AG09319 (cell line): ENCODE results near the gene ENTPD1.
"Not testable (repeated sequence)": the region's sequence is repeated elsewhere in the genome, so short reads cannot be mapped to it uniquely, and the experiment has no call there.

Experiments used
- DNase-seq: peaks from one replicate; pipeline ENCODE4 v3.0.0-alpha.2; 2010; ENCODE audit warnings: low read depth; ENCODE audit errors: extremely low read depth
- TF ChIP-seq, protein P1 (sequence below): IDR thresholded peaks from 2 replicates; pipeline ENCODE4 v1.5.1; 2011; ENCODE audit warnings: low read depth, mild to moderate bottlenecking, inconsistent platforms, low read length, moderate library complexity

The ENTPD1 gene

DNA sequence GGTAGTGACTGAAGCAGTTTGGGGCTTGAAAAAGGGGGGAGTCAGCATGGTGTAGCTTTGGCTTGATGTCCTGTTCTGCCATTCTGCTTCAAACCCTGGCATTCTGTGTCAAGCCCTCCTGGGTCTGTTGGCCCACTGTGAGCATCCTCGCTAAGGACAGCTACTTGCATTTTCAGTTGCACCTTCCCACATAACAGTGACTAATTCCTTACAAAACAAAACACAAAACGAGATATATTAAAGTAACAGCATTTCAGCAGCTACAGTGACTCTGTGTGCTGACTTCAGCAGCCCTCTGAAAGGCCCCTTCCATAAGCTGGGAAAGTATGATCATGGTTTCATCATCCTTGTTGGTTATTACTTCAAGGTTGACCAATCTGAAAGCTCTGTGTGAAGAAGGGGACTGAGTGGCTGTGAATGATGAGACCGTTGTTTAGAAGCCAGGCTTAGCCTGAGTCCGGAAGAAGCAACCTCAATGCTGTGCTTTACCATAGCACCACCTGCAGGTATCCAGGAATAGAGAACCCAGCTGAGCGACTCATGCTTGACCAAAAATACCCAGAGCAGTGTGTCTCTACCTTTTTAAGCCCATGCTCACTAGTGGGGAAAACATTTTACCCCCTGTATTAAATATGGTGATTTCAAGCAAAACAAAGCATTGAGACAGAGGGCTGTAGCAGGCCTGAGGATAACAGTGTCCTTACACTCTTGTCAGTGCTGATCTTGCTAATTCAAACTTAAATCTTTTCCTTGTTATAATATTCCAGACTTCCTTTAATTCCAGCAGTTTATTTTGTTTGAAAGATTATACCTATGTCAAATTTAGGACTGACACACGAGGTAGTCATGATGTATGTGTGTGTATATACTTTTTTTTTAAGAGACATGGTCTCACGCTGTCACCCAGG lies 109.2 kb downstream of the ENTPD1 start:
- TF ChIP-seq, protein P1, sequence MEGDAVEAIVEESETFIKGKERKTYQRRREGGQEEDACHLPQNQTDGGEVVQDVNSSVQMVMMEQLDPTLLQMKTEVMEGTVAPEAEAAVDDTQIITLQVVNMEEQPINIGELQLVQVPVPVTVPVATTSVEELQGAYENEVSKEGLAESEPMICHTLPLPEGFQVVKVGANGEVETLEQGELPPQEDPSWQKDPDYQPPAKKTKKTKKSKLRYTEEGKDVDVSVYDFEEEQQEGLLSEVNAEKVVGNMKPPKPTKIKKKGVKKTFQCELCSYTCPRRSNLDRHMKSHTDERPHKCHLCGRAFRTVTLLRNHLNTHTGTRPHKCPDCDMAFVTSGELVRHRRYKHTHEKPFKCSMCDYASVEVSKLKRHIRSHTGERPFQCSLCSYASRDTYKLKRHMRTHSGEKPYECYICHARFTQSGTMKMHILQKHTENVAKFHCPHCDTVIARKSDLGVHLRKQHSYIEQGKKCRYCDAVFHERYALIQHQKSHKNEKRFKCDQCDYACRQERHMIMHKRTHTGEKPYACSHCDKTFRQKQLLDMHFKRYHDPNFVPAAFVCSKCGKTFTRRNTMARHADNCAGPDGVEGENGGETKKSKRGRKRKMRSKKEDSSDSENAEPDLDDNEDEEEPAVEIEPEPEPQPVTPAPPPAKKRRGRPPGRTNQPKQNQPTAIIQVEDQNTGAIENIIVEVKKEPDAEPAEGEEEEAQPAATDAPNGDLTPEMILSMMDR = peak; percentile 88
- DNase-seq = peak; percentile 63

DNA sequence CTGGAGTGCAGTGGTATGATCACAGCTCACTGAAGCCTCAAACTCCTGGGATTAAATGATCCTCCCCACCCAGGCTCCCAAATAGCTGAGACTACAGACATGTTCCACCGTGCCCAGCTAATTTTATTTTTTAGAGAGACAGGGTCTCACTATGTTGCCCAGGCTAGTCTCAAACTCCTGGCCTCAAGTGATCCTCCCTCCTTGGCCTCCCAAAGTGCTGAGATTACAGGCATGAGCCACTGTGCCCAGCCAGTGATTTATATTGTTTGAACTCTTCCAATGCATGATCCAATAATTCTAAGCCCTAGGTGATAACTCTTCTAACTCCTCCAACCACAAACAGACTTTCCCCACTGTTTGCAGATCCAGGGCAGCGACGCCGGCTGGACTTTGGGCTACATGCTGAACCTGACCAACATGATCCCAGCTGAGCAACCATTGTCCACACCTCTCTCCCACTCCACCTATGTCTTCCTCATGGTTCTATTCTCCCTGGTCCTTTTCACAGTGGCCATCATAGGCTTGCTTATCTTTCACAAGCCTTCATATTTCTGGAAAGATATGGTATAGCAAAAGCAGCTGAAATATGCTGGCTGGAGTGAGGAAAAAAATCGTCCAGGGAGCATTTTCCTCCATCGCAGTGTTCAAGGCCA lies 110.0 kb downstream of the ENTPD1 start:
- TF ChIP-seq, protein P1 = no peak
- no peak for DNase-seq

DNA sequence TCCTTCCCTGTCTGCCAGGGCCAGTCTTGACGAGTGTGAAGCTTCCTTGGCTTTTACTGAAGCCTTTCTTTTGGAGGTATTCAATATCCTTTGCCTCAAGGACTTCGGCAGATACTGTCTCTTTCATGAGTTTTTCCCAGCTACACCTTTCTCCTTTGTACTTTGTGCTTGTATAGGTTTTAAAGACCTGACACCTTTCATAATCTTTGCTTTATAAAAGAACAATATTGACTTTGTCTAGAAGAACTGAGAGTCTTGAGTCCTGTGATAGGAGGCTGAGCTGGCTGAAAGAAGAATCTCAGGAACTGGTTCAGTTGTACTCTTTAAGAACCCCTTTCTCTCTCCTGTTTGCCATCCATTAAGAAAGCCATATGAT lies 110.5 kb downstream of the ENTPD1 start:
- DNase-seq = no peak
- TF ChIP-seq, protein P1 = no peak

DNA sequence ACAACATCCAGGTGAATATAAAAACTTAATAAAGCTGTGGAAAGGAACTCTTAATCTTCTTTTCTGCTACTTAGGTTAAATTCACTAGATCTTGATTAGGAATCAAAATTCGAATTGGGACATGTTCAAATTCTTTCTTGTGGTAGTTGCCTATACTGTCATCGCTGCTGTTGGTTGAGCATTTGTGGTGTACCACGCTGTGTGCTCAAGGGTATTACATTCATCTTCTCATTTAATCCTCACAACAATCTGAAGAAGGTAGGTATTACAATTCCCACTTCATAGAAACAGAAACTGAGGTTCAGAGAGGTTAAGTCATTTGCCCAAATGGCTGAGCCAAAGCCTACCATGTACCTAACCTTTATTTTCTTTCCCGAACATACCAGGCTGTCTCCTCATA lies 111.9 kb downstream of the ENTPD1 start:
- TF ChIP-seq, protein P1 = no peak
- DNase-seq = no peak

DNA sequence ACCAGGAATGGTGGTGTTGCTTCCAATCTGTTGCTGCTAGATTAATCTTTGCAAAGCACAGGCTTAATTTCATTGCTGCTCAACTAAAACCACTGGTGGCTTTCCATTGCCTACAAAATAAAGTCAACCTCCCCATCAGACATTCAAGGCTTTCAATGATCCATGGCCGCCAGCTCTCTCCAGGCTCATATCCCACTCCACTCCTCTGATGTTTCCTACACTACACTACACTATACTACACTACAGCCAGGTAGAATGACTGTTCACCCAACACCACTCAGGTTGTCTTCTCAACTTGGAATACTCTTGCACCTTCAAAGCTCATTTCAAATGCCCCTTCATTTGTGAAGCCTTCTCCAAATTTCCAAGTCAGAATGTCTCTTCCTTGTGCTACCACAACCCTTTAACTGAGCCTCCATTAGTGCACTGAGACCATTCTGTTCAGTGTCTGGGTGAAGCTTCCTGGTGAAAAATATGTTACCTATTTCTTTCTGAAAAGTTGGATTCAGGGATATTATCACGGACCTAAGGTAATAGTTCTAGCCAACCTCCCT lies 116.3 kb downstream of the ENTPD1 start:
- DNase-seq = no peak
- TF ChIP-seq, protein P1 = no peak

DNA sequence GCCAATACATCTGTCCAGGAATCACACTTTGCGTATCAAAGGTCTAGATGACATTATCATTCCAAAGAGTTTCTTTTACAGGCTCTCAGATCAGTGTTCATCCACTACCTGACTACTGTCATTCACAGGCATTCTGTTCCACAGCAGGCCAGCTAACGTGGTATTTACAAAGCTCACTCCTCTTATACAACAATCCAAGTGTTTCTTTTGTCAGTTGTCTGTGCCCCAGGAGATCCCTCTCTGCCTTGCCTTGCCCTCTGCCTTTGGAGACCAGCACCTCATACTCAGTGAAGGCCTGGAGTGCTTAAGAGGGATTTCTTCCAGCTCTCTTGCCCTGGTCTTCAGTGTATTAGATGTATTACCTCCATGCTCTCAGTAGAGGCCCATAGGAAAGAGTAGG lies 117.2 kb downstream of the ENTPD1 start:
- TF ChIP-seq, protein P1 = no peak
- DNase-seq = no peak

DNA sequence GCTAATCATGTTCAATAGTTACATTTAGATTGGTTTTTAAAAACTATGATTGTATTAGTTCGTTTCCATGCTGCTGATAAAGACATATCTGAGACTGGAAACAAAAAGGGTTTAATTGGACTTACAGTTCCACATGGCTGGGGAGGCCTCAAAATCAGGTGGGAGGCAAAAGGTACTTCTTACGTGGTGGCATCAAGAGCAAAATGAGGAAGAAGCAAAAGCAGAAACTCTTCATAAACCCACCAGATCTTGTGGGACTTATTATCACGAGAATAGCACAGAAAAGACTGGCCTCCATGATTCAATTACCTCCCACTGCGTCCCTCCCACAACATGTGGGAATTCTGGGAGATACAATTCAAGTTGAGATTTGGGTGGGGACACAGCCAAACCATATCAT lies 117.7 kb downstream of the ENTPD1 start:
- no peak for DNase-seq
- TF ChIP-seq, protein P1 = no peak

DNA sequence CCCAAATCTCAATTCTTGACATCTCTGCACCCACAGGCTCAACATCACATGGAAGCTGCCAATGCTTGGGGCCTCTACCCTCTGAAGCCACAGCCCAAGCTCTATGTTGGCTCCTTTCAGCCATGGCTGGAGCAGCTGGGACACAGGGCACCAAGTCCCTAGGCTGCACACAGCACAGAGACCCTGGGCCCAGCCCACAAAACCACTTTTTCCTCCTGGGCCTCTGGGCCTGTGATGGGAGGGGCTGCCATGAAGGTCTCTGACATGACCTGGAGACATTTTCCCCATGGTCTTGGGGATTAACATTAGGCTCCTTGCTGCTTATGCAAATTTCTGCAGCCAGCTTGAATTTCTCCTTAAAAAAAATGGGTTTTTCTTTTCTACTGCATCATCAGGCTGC lies 118.8 kb downstream of the ENTPD1 start:
- not testable (repeated sequence) for DNase-seq
